ENCODE results near the gene TEP1.
A peak's percentile ranks its signal among the peaks of the same experiment; 100 is the strongest.

- TF ChIP-seq, protein P1, sequence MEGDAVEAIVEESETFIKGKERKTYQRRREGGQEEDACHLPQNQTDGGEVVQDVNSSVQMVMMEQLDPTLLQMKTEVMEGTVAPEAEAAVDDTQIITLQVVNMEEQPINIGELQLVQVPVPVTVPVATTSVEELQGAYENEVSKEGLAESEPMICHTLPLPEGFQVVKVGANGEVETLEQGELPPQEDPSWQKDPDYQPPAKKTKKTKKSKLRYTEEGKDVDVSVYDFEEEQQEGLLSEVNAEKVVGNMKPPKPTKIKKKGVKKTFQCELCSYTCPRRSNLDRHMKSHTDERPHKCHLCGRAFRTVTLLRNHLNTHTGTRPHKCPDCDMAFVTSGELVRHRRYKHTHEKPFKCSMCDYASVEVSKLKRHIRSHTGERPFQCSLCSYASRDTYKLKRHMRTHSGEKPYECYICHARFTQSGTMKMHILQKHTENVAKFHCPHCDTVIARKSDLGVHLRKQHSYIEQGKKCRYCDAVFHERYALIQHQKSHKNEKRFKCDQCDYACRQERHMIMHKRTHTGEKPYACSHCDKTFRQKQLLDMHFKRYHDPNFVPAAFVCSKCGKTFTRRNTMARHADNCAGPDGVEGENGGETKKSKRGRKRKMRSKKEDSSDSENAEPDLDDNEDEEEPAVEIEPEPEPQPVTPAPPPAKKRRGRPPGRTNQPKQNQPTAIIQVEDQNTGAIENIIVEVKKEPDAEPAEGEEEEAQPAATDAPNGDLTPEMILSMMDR (IDR thresholded peaks at IDR 0.05) = peak in 2 of 6 experiments; percentile 11 to 16
- no peak for TF ChIP-seq POLR2A (IDR thresholded peaks at IDR 0.05)
Measured at GRCh38 chr14:20350860-20351259, 62.4 kb downstream of the TEP1 start.

All from Peyer's patch (tissue), 4 donors.